Embryonic facial prominence (tissue), 1 donor: ENCODE results near the gene ZNF471.

Experiments used
- DNase-seq: peaks from one replicate; pipeline ENCODE4 v3.0.0-alpha.2; 2016; ENCODE audit errors: extremely low spot score

ZNF471 gene

GRCh38 chr19:56573914-56574313, 66.3 kb downstream of the ZNF471 start:
- DNase-seq, result no peak

DNA sequence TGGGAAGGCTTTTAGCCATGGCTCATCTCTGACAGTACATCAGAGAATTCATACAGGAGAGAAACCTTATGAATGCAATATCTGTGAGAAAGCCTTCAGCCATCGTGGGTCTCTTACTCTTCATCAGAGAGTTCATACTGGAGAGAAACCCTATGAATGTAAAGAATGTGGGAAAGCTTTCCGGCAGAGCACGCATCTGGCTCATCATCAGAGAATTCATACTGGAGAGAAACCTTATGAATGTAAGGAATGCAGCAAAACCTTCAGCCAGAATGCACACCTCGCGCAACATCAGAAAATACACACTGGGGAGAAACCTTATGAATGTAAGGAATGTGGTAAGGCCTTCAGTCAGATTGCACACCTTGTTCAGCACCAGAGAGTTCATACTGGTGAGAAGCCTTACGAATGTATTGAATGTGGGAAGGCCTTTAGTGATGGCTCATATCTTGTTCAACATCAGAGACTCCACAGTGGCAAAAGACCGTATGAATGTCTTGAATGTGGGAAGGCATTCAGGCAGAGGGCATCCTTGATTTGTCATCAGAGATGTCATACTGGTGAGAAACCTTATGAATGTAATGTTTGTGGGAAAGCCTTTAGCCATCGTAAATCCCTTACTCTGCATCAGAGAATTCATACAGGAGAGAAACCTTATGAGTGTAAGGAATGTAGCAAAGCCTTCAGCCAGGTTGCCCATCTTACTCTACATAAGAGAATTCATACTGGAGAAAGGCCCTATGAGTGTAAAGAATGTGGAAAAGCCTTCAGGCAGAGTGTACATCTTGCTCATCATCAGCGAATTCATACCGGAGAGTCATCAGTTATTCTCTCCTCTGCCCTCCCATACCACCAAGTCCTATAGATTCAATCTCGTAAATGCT, 70.3 kb downstream of the ZNF471 start:
- no peak for DNase-seq
